ENCODE results near the gene MEI1.

- TF ChIP-seq CTCF (IDR thresholded peaks at IDR 0.05), result no peak
- TF ChIP-seq EP300 (IDR thresholded peaks at IDR 0.05), result no peak
- TF ChIP-seq POLR2A (IDR thresholded peaks at IDR 0.05), result no peak
Measured at GRCh38 chr22:41664490-41664889, 34.8 kb upstream of the MEI1 start.
